Gastrocnemius medialis (tissue), 4 donors: ENCODE results near the gene ARL14EP. TPM values are rescaled to one million over a fixed set of nuclear protein-coding genes. Genes with fewer than 3 reads are reported as not detected.
A peak's percentile ranks its signal among the peaks of the same experiment; 100 is the strongest.

Experiments used
- ATAC-seq, 2 donors: fragments of 150-250 bp; one replicate each; pipeline ENCODE4 v1.9.1; 2016
- DNase-seq, 2 donors: peaks; one replicate each; pipeline ENCODE4 v3.0.0-alpha.2; 2019
- H3K27ac ChIP-seq, 4 donors: fragments of 200-600 bp; sonication (generic); 1 replicate in 1 of 4; 2 replicates in 3 of 4; pipeline ENCODE4 v1.5.1; 2016 to 2018; ENCODE audit warnings: mild to moderate bottlenecking in 2 of 4, moderate library complexity in 1 of 4
- H3K27me3 ChIP-seq, 3 donors: fragments of 200-600 bp; sonication (generic) in 2 of 3; 1 replicate in 1 of 3; 2 replicates in 2 of 3; pipeline versions ENCODE4 v1.5.1 to v1.6.0; 2016 to 2019; ENCODE audit warnings: mild to moderate bottlenecking in 1 of 3, moderate library complexity in 1 of 3
- H3K36me3 ChIP-seq, 2 donors: fragments of 200-600 bp; sonication (generic) in 1 of 2; one replicate each; pipeline ENCODE4 v1.5.1; 2017 to 2018
- H3K4me1 ChIP-seq, 2 donors: fragments of 200-600 bp; sonication (generic) in 1 of 2; one replicate each; pipeline ENCODE4 v1.5.1; 2016 to 2017; ENCODE audit warnings: mild to moderate bottlenecking in 2 of 2
- H3K4me3 ChIP-seq, 4 donors: fragments of 200-600 bp; sonication (generic) in 3 of 4; 1 replicate in 1 of 4; 2 replicates in 3 of 4; pipeline ENCODE4 v1.5.1; 2016 to 2019; ENCODE audit warnings: mild to moderate bottlenecking in 2 of 4
- H3K9me3 ChIP-seq, 3 donors: fragments of 200-600 bp; sonication (generic) in 2 of 3; 1 replicate in 1 of 3; 2 replicates in 2 of 3; pipeline ENCODE4 v1.5.1; 2016 to 2019
- POLR2A ChIP-seq, 2 donors: fragments of 450-650 bp; IDR thresholded peaks; one replicate each; pipeline ENCODE4 v1.6.1; 2017; ENCODE audit warnings: antibody characterized with exemption in 2 of 2, mild to moderate bottlenecking in 2 of 2, moderate library complexity in 2 of 2
- in situ Hi-C, 4 donors: fragments of 200-750 bp; cut with MboI; loops; one replicate each; pipeline versions ENCODE4 v1.15.0 to v1.8.0; 2017; ENCODE audit warnings: low sequenced_read_pairs in 4 of 4
- intact Hi-C: fragments of 100-400 bp; cut with DNase I; formaldehyde crosslinking; loops from one replicate; pipeline ENCODE4 v1.15.1; 2023; ENCODE audit warnings: low total_unique reads
- total RNA-seq, 4 donors: library from RNA; depleted of rRNA; stranded (reverse); fragments of >200 nt; gene quantifications; one replicate each; pipeline versions ENCODE4 v1.1.0 to v1.2.3, GENCODE V29; 2016
- TF ChIP-seq, protein P1 (sequence below), 5 experiments: fragments of 450-650 bp in 3 of 5; fragments of 200-600 bp in 2 of 5; sonication (generic) in 2 of 5; IDR thresholded peaks in 4 of 5; conservative IDR thresholded peaks in 1 of 5; 1 replicate in 4 of 5; 2 replicates in 1 of 5; pipeline ENCODE4 v1.5.1; 2016 to 2019; ENCODE audit warnings: antibody characterized with exemption in 5 of 5, mild to moderate bottlenecking in 3 of 5, moderate library complexity in 3 of 5

ARL14EP gene
- total RNA-seq, 4 donors from 2014 or later, result 10.3 to 26.1 (median 14.1) TPM

DNA sequence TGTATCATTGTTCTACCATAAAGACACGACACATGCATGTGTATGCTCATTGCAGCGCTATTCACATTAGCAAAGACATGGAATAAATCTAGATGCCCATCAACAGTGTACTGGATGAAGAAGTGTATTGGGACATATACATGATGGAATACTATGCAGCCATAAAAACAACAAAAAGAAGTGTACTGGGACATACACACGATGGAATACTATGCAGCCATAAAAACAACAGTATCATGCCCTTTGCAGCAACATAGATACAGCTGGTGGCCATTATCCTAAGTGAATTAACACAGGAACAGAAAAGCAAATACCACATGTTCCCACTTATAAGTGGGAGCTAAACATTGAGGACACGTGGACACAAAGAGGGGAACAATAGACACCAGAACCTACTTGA lies 22.7 kb downstream of the ARL14EP start:
- Histone ChIP-seq H3K4me3 (no peak overlapping the region), H3K9me3 (no peaks in the 10 kb centered on the region), H3K27ac (no peak overlapping the region), H3K27me3 (no peaks in the 10 kb centered on the region), H3K4me1 (no peaks in the 10 kb centered on the region), H3K36me3 (peaks cover 0 to 4% of the 10 kb centered on the region in 2 donors)
- ATAC-seq, result no peak
- TF ChIP-seq, protein P1, sequence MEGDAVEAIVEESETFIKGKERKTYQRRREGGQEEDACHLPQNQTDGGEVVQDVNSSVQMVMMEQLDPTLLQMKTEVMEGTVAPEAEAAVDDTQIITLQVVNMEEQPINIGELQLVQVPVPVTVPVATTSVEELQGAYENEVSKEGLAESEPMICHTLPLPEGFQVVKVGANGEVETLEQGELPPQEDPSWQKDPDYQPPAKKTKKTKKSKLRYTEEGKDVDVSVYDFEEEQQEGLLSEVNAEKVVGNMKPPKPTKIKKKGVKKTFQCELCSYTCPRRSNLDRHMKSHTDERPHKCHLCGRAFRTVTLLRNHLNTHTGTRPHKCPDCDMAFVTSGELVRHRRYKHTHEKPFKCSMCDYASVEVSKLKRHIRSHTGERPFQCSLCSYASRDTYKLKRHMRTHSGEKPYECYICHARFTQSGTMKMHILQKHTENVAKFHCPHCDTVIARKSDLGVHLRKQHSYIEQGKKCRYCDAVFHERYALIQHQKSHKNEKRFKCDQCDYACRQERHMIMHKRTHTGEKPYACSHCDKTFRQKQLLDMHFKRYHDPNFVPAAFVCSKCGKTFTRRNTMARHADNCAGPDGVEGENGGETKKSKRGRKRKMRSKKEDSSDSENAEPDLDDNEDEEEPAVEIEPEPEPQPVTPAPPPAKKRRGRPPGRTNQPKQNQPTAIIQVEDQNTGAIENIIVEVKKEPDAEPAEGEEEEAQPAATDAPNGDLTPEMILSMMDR (IDR thresholded peaks at IDR 0.05 in 4 of 5, conservative IDR thresholded peaks at IDR 0.05 in 1 of 5), result no peak
- no peak for TF ChIP-seq POLR2A (IDR thresholded peaks at IDR 0.05)
- no peak for DNase-seq
- in situ Hi-C loops, result loop anchor here in 2 of 4 donors (5.0 to 10.0 kb wide), 2 partner anchors 512 to 569 kb away; no protein-coding TSS in a partner anchor
- intact Hi-C loops, result loop anchor here (2.0 kb wide), 3 partner anchors 307 to 571 kb away; no protein-coding TSS in a partner anchor

DNA sequence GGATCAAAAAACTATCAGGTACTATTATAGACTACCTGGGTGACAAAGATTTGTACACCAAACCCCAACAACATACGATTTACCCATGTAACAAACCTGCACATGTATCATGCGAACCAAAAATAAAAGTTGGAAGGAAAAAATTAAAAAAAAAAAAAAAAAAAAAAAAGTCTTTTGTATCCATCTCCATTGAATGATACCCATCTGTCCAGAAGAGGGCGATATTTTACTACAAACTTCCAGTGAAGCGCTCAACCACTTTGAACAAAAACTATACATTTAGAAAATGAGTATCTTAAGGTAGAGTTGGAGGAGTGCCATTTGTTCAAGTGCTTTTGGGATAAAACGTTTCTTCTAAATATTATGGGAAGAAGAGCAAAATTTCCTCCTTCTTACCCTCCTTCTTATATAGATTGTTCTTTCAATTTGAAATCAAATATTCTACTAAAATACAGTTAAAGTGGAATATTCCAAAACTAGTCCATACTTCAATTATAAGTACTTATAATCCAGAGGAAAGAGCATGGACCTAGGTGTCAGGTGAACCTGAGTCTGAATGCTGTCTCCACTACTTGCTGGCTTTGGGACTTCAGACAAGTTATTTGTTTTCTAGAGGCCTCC lies 23.3 kb downstream of the ARL14EP start:
- H3K4me1 ChIP-seq, result no peaks in the 10 kb centered on the region
- in situ Hi-C loops, result loop anchor here in 2 of 4 donors (5.0 to 10.0 kb wide), 2 partner anchors 511 to 569 kb away; no protein-coding TSS in a partner anchor
- H3K4me3 ChIP-seq, result no peak overlapping the region
- ATAC-seq, result peak in 1 of 2 donors; percentile 56
- DNase-seq, result no peak
- intact Hi-C loops, result loop anchor here (2.0 kb wide), 3 partner anchors 307 to 571 kb away; no protein-coding TSS in a partner anchor
- no peaks in the 10 kb centered on the region for H3K9me3 ChIP-seq
- no peak for TF ChIP-seq POLR2A (IDR thresholded peaks at IDR 0.05)
- TF ChIP-seq, protein P1 (IDR thresholded peaks at IDR 0.05 in 4 of 5, conservative IDR thresholded peaks at IDR 0.05 in 1 of 5), result peak; percentile 43 to 71 (median 60)
- no peak overlapping the region for H3K27ac ChIP-seq
- no peaks in the 10 kb centered on the region for H3K27me3 ChIP-seq
- no peaks in the 10 kb centered on the region for H3K36me3 ChIP-seq

DNA sequence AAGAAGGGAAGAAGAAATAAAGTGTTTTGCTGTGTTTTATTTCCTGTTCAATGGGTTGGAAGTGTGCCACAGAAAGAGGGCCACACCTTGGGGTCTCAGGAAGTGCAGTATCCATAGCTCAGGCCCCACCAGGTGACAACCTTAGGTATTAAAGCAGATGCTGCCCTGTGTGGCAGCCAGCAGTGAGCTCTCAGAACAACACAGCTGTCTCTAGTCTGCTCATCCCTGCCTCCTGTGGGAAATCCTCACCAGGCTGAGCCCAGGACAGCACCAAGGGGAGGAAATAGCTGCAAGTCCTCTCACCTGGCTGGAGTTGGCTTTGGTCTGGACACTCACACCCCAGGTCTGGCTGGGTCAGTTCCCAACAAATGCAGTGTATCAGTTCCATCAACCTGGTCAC lies 25.1 kb downstream of the ARL14EP start:
- intact Hi-C loops (no loop called here), in situ Hi-C loops (loop anchor here in 2 of 4 donors (5.0 to 10.0 kb wide), 2 partner anchors 509 to 567 kb away; no protein-coding TSS in a partner anchor)
- H3K4me3 ChIP-seq, result no peak overlapping the region
- no peak overlapping the region for H3K27ac ChIP-seq
- H3K27me3 ChIP-seq, result no peaks in the 10 kb centered on the region
- no peaks in the 10 kb centered on the region for H3K4me1 ChIP-seq
- DNase-seq, result no peak
- no peak for ATAC-seq
- H3K9me3 ChIP-seq, result no peaks in the 10 kb centered on the region
- TF ChIP-seq POLR2A (IDR thresholded peaks at IDR 0.05), result no peak
- TF ChIP-seq, protein P1 (IDR thresholded peaks at IDR 0.05 in 4 of 5, conservative IDR thresholded peaks at IDR 0.05 in 1 of 5), result no peak
- H3K36me3 ChIP-seq, result no peaks in the 10 kb centered on the region

DNA sequence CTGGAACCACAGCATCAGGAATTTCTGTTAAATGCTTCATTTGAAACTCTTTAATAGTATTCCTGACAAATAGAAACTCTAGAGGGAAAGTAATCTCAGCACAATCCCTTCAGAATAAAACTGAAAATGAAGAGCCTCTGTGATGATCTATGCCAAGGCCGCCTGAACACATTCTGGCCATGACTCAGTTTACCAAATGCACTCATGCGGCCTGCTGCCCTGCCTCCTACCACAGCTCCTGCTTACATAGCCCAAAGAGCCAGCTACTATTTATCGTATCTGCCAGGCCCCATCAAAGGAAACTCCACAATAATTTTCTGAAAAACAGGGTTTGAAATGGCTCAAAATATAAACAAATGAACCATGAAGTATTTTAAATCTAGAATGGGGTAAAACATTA lies 27.0 kb downstream of the ARL14EP start:
- no peak for DNase-seq
- intact Hi-C loops (no loop called here), in situ Hi-C loops (loop anchor here in 2 of 4 donors (5.0 to 10.0 kb wide), 2 partner anchors 507 to 565 kb away; no protein-coding TSS in a partner anchor)
- Histone ChIP-seq H3K27me3 (no peaks in the 10 kb centered on the region), H3K27ac (no peak overlapping the region), H3K9me3 (no peaks in the 10 kb centered on the region), H3K4me3 (no peak overlapping the region), H3K36me3 (no peaks in the 10 kb centered on the region), H3K4me1 (no peaks in the 10 kb centered on the region)
- TF ChIP-seq, protein P1 (IDR thresholded peaks at IDR 0.05 in 4 of 5, conservative IDR thresholded peaks at IDR 0.05 in 1 of 5), result no peak
- no peak for TF ChIP-seq POLR2A (IDR thresholded peaks at IDR 0.05)
- no peak for ATAC-seq
